Activated T-helper 1 cell treated with anti-CD3 and anti-CD28 coated beads, Interleukin-12 subunit alpha, Interleukin-12 subunit beta, Interleukin-2, Interleukin-4 antibody, amounts not matched to agents 30 ng/mL and 10 ng/mL and 1 ng/mL, durations not matched to agents 14 hours and 24 hours and 36 hours (primary cell): ENCODE results near the gene TRPM3. TPM values are rescaled to one million over a fixed set of nuclear protein-coding genes. Genes with fewer than 3 reads are reported as not detected.
"Not testable (repeated sequence)": the region's sequence is repeated elsewhere in the genome, so short reads cannot be mapped to it uniquely, and the experiment has no call there.

Experiments
- DNase-seq: peaks from one replicate; pipeline ENCODE4 v3.0.0; 2021; ENCODE audit warnings: low spot score
- H3K27ac Mint-ChIP-seq: one replicate; pipeline ENCODE4 v1.8.0; 2021; ENCODE audit warnings: mild to moderate bottlenecking, mixed read lengths
- H3K27me3 Mint-ChIP-seq: one replicate; pipeline ENCODE4 v1.8.0; 2022; ENCODE audit warnings: mild to moderate bottlenecking, moderate library complexity, mixed read lengths; ENCODE audit not compliant: insufficient read depth
- H3K36me3 Mint-ChIP-seq: one replicate; pipeline ENCODE4 v1.8.0; 2021; ENCODE audit warnings: low read depth, mixed read lengths
- H3K4me1 Mint-ChIP-seq: one replicate; pipeline ENCODE4 v1.8.0; 2021; ENCODE audit warnings: low read depth, mixed read lengths
- H3K4me3 Mint-ChIP-seq: one replicate; pipeline ENCODE4 v1.8.0; 2021; ENCODE audit warnings: mild to moderate bottlenecking, moderate library complexity, mixed read lengths
- H3K9me3 Mint-ChIP-seq: one replicate; pipeline ENCODE4 v1.8.0; 2021; ENCODE audit warnings: mixed read lengths
- intact Hi-C: fragments of 100-400 bp; cut with micrococcal nuclease; formaldehyde crosslinking; loops from one replicate; pipeline ENCODE4 v1.15.1; 2024
- total RNA-seq: library from RNA; stranded (reverse); gene quantifications from 2 replicates; pipeline ENCODE4 v1.2.3, GENCODE V29; 2022

The TRPM3 gene
- total RNA-seq, 1 donor from 2014 or later = not detected

DNA sequence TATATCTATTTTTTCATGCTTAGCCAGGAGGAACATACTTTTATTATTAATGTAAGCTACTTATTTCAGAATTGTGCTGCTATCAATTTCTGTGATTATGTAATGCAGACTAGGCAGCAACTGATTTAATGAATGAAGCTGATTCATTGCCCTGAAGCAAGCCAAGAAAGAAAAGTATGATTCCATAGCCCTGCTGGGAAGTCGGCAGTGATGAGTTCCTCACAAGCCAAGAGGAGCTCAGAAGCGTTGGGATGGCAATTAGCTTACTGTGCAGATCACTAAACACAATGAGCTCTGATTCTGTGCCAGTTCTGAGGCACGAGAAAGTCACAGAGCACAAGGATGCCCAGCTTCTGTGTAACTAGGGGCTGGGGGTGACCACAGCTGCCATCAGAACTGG is 452.7 kb downstream of the TRPM3 start:
- intact Hi-C loops = no loop called here
- no peak for DNase-seq
- peaks cover 22% of the 10 kb centered on the region for H3K4me1 Mint-ChIP-seq
- no peak overlapping the region for H3K27ac Mint-ChIP-seq
- H3K4me3 Mint-ChIP-seq = no peak overlapping the region
- no peaks in the 10 kb centered on the region for H3K9me3 Mint-ChIP-seq
- no peaks in the 10 kb centered on the region for H3K36me3 Mint-ChIP-seq
- H3K27me3 Mint-ChIP-seq = peaks cover 11% of the 10 kb centered on the region

DNA sequence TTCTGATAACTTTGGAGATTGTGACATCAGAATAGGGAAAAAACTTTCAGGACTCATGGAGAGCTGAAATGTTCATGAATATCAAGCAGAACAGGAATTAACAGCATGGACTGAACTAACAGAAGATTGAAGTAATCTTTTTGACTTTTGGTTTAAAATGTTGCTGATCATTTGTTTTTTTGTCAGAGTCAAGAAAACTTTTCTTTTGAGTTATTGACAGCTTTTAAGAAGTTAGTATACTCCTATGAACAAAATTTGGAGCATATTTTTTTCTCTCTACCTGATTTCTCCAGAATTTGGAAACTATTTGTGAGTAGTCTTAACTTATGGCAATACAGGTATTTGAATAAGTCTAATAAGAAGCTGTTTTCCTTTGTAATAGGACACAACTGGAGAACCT is 462.7 kb downstream of the TRPM3 start:
- Mint-ChIP-seq H3K4me3 (no peak overlapping the region), H3K27ac (no peak overlapping the region), H3K9me3 (peaks cover 8% of the 10 kb centered on the region), H3K27me3 (peaks cover 2% of the 10 kb centered on the region), H3K36me3 (no peaks in the 10 kb centered on the region), H3K4me1 (no peaks in the 10 kb centered on the region)
- DNase-seq = no peak
- intact Hi-C loops = no loop called here

DNA sequence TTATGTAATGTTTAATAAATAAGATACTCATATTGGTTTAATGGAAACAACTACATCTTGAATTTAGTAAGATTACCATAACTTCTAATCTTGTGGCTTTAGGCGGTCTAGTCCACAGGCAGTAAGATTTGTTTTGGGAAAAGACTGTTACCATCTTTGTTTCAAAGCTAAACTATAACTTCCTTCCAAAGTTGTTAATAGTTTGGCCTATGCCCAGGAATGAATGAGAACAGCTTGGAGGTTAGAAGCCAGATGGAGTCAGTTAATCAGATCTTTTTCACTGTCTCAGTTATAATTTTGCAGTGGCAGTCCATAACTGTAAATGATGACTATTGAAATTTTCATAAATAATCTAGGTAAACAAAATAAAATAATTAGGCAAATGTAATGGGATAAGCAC is 465.1 kb downstream of the TRPM3 start:
- no peaks in the 10 kb centered on the region for H3K36me3 Mint-ChIP-seq
- no peak for DNase-seq
- no peaks in the 10 kb centered on the region for H3K4me1 Mint-ChIP-seq
- no peak overlapping the region for H3K27ac Mint-ChIP-seq
- H3K27me3 Mint-ChIP-seq = no peaks in the 10 kb centered on the region
- H3K4me3 Mint-ChIP-seq = no peak overlapping the region
- intact Hi-C loops = no loop called here
- peaks cover 8% of the 10 kb centered on the region for H3K9me3 Mint-ChIP-seq

DNA sequence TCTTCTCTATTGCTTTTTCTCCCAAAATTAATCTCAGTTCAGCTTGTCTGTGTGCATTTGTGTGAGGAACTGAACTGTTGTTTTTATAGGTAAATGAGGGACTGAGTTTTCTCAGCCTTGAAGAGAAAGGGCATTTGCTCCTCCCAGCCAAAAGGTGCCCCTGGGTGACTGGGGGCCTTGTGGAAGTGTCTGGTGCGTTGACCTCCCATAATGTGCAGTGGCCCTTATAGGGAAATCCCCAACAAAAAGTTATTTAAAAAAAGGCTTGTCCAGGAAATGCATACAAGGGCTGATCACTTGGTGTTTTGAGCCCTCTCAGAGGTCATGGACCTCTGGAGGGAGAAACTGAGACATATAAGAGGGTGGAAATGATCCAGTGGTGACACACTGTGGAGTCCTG is 467.3 kb downstream of the TRPM3 start:
- no peak overlapping the region for H3K4me3 Mint-ChIP-seq
- no peaks in the 10 kb centered on the region for H3K4me1 Mint-ChIP-seq
- no peaks in the 10 kb centered on the region for H3K27me3 Mint-ChIP-seq
- intact Hi-C loops = no loop called here
- H3K27ac Mint-ChIP-seq = no peak overlapping the region
- H3K9me3 Mint-ChIP-seq = peaks cover 5% of the 10 kb centered on the region
- H3K36me3 Mint-ChIP-seq = no peaks in the 10 kb centered on the region
- DNase-seq = no peak

DNA sequence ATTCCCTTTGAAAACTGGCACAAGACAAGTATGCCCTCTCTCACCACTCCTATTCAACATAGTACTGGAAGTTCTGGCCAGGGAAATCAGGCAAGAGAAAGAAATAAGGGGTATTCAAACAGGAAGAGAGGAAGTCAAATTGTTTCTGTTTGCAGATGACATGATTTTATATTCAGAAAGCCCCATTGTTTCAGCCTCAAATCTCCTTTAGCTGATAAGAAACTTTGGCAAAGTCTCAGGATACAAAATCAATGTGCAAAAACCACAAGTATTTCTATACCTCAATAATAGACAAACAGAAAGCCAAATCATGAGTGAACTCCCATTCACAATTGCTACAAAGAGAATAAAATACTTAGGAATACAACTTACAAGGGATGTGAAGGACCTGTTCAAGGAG is 476.8 kb downstream of the TRPM3 start:
- H3K27me3 Mint-ChIP-seq = peaks cover 15% of the 10 kb centered on the region
- intact Hi-C loops = not testable (repeated sequence)

DNA sequence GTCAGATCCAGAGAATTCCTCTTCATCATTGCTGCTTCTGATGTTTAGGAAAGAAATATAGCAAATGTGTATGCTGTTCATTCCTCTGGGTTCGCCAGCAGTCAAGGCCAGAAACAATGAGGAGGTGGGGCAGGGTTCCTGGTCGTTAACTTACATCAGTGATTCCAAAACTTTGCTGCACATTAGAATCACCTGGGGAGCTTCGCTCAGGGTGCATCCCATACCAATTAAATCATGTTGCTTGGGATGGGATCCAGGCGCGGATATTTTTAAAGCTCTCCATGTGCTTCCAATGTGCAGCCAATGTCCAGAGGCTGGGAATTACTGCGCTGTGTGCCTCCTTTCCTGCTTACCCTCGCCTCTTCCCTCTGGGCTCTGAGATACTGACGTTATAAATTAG is 479.1 kb downstream of the TRPM3 start:
- DNase-seq = no peak
- Mint-ChIP-seq H3K4me3 (no peak overlapping the region), H3K36me3 (no peaks in the 10 kb centered on the region), H3K27me3 (peaks cover 15% of the 10 kb centered on the region), H3K27ac (no peak overlapping the region), H3K4me1 (no peaks in the 10 kb centered on the region), H3K9me3 (no peaks in the 10 kb centered on the region)
- intact Hi-C loops = no loop called here

More for the DNA sequence above, 476.8 kb downstream of the TRPM3 start:
- H3K9me3 Mint-ChIP-seq, H3K36me3 Mint-ChIP-seq, H3K4me3 Mint-ChIP-seq, DNase-seq, H3K27ac Mint-ChIP-seq, H3K4me1 Mint-ChIP-seq: not testable (repeated sequence)

DNA sequence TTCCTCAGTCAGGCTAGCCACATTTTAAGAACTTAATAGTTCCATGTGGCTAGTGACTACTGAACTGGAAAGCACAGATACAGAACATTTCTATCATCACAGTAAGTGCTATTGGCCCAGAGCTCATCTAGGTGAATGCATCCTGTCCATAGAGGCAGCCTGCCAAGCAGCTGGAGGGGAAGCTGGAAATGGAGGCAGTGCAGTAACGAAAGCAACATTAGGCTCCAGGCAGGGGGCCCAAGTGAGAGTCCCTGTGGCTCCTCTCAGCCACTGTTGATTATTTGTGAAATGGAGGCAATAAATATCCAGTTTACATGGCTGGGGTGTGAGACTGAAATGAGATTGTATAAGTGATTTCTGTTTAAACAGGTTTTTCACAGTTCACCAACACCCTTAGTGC is 479.8 kb downstream of the TRPM3 start:
- H3K4me1 Mint-ChIP-seq = no peaks in the 10 kb centered on the region
- H3K4me3 Mint-ChIP-seq = no peak overlapping the region
- H3K9me3 Mint-ChIP-seq = no peaks in the 10 kb centered on the region
- intact Hi-C loops = loop anchor here (2.0 kb wide), 1 partner anchor 607 kb away; no protein-coding TSS in a partner anchor
- DNase-seq = no peak
- H3K27ac Mint-ChIP-seq = no peak overlapping the region
- H3K27me3 Mint-ChIP-seq = peaks cover 15% of the 10 kb centered on the region
- no peaks in the 10 kb centered on the region for H3K36me3 Mint-ChIP-seq

DNA sequence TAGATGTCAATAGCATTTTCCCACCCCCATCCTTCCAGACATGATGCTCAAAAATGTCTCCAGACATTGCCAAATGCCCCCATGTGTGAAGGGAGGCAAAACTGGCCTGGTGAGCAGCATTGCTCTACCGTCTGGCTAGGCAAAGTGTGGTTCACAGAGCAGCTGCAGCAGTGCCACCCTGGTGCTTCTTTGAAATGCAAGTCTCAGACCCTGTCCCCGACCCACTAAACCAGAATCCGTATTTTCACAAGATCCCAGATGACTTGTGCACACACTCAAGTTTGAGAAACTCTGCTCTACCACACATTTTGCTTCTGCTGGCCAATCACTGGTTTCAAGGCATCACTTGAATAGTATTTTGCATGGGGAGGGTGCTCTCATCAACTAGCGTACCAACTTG is 480.4 kb downstream of the TRPM3 start:
- Mint-ChIP-seq H3K27me3 (peaks cover 12% of the 10 kb centered on the region), H3K4me3 (no peak overlapping the region), H3K36me3 (no peaks in the 10 kb centered on the region), H3K9me3 (no peaks in the 10 kb centered on the region), H3K4me1 (no peaks in the 10 kb centered on the region), H3K27ac (no peak overlapping the region)
- intact Hi-C loops = loop anchor here (2.0 kb wide), 1 partner anchor 608 kb away; no protein-coding TSS in a partner anchor
- DNase-seq = no peak

DNA sequence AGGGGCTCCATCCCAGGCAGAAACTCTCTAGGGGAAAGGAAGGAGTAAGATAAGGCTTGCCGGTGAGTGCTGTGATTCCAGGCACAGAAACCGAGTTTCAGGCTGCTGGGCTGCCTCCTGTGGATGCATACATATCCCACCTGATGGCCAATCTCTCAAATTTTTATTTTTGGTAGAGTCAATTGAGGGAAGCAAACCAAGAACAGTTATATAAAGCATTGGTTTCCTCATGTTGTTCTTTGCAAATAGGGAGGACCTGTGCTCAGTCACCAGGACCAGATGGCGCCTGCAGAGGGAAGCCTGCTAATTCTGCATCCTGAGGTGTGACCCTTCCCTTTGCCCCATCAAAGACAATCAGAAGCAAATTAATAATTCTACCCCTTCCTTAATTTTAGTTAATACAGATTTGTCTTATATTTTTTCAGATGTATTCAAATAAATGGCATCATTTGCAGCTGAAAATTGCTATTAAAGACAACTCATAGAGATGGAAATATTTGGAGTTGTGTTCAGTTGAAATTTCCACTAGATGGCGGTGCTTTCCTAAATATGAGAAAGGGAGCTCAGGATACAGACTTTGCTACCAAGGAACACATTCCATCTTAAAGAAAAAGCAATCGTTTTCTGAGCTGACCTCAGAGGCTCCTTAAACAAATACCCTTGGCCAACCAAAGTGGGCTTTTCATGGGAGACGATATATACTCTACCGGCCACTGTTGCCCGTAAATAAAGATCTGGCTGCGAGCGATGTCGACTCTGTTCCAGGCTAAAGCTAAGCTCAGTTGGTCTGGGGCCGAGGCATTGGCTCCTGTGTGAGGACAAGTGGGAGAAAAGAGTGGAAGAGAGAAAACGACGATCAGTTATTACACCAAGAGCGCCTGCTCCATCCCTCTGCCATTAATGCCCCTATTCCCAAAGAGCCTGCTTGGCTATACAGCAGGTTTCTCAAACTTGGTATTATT is 481.3 kb downstream of the TRPM3 start:
- no peaks in the 10 kb centered on the region for H3K9me3 Mint-ChIP-seq
- H3K27me3 Mint-ChIP-seq = peaks cover 9% of the 10 kb centered on the region
- no peaks in the 10 kb centered on the region for H3K36me3 Mint-ChIP-seq
- intact Hi-C loops = loop anchor here (2.0 kb wide), 1 partner anchor 609 kb away; no protein-coding TSS in a partner anchor
- H3K4me3 Mint-ChIP-seq = no peak overlapping the region
- H3K4me1 Mint-ChIP-seq = no peaks in the 10 kb centered on the region
- DNase-seq = no peak
- H3K27ac Mint-ChIP-seq = no peak overlapping the region

DNA sequence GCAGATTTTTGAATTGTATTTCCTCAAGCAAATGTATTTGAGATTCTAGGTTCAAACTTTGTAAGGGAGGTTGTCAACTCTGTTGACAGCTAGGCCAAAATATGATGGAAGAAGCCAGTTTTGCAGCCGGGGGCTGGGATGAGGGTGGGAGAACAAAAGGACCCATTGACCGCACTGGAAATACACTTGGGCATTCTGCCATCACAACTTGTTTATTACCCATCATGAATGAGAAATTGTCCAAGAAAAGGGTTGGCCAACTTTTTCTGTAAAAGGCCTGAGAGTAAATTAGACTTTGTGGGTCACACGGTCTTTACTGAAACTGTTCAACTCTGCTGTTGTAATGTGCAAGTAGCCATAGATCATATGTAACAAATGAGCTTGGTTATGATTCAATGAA is 485.6 kb downstream of the TRPM3 start:
- Mint-ChIP-seq H3K36me3 (no peaks in the 10 kb centered on the region), H3K27me3 (no peaks in the 10 kb centered on the region), H3K4me1 (no peaks in the 10 kb centered on the region), H3K4me3 (no peak overlapping the region), H3K9me3 (no peaks in the 10 kb centered on the region), H3K27ac (no peak overlapping the region)
- intact Hi-C loops = no loop called here
- DNase-seq = no peak

DNA sequence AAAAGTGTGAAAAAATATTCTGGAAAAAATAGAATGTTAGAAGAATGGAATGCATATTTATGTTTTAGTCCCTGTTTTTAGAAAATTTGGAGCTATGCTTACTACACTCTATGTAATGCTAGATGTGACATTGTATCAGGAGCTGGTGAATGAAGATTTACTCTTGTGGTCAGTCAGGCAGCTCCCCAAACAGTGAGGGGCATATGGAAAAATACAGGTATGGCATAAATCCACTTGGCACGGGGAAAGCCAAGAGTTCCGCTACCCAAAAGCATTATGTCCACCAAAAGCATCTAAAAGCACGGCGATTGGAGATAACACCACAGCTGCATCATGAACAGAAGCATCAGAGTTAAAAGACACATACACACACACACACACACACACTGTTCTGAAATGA is 486.7 kb downstream of the TRPM3 start:
- H3K4me1 Mint-ChIP-seq = no peaks in the 10 kb centered on the region
- H3K36me3 Mint-ChIP-seq = no peaks in the 10 kb centered on the region
- H3K9me3 Mint-ChIP-seq = no peaks in the 10 kb centered on the region
- H3K27ac Mint-ChIP-seq = no peak overlapping the region
- H3K4me3 Mint-ChIP-seq = no peak overlapping the region
- intact Hi-C loops = no loop called here
- H3K27me3 Mint-ChIP-seq = no peaks in the 10 kb centered on the region
- no peak for DNase-seq

DNA sequence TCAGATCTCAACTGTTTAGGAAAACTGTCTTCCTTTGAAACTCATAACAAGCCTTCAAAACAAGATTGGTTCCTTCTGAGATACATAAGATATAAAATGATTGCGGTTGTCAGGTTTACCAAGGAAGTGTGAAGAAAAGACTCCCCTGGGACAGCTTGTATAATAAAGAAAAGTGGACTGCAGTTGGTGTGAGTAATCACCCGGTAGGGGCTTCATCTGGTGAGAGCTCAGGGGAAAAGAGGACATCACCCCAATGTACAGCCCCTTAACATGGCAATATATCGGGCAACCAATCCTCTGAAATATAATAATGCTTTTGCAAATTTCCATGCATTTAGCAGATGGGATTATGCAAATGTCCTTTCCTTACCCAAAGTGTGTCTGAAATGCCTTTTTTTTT is 490.4 kb downstream of the TRPM3 start:
- Mint-ChIP-seq H3K27me3 (peaks cover 3% of the 10 kb centered on the region), H3K36me3 (no peaks in the 10 kb centered on the region), H3K4me3 (no peak overlapping the region), H3K27ac (no peak overlapping the region), H3K4me1 (no peaks in the 10 kb centered on the region), H3K9me3 (no peaks in the 10 kb centered on the region)
- intact Hi-C loops = no loop called here
- DNase-seq = no peak

DNA sequence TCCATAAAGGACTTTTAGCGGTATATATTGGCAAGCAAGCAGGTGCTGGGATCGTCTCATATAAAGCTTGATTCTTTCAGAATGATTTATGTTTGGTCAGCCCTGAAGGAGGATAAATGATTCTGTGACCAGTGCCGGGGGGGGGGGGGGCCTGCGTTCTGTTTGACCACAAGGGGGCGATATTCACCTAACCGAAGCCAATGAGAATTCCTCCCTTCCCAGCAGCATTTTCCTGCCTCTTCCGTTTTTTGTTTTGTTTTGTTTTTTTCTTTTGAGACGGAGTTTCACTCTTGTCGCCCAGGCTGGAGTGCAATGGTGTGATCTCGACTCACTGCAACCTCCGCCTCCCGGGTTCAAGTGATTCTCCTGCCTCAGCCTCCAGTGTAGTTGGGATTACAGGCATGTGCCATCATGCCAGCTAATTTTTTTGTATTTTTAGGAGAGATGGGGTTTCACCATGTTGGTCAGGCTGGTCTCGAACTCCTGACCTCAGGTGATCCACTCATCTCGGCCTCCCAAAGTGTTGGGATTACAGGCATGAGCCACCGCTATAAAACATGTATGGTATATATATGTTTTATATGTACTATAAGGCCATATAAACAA is 492.2 kb downstream of the TRPM3 start:
- H3K27me3 Mint-ChIP-seq, H3K36me3 Mint-ChIP-seq, H3K27ac Mint-ChIP-seq, intact Hi-C loops, H3K9me3 Mint-ChIP-seq, H3K4me3 Mint-ChIP-seq, DNase-seq, H3K4me1 Mint-ChIP-seq: not testable (repeated sequence)
